Measurements from ENCODE around the gene STARD7. TPM values are rescaled to one million over a fixed set of nuclear protein-coding genes. Genes with fewer than 3 reads are reported as not detected.

STARD7 gene
- total and polyA plus RNA-seq, 2 donors (not counting 1 experiment from before 2014, with no cell fraction given): 35.1 to 133 TPM

- Mint-ChIP-seq H3K4me1 (peaks cover 9% of the 10 kb centered on the region), H3K4me3 (no peak overlapping the region), H3K27ac (no peak overlapping the region), H3K9me3 (ENCODE audit: insufficient read depth) (no peaks in the 10 kb centered on the region), H3K27me3 (no peaks in the 10 kb centered on the region)
- no peaks in the 10 kb centered on the region for H3K36me3 ChIP-seq (replicated peaks in 1 of 2; ENCODE audit: control extremely low read depth in 1 of 2, control insufficient read depth in 1 of 2, extremely low read depth in 1 of 2, insufficient read depth in 2 of 2, low read length in 1 of 2)
- H3K4me2 ChIP-seq (replicated peaks; ENCODE audit: low read depth, low read length, poor library complexity, severe bottlenecking): no peak overlapping the region
- CTCF ChIA-PET: interaction anchor here (23.6 kb wide), 1 partner anchor 35 kb away, joined by 1065 read pairs; no protein-coding TSS in a partner anchor
- H3K27ac ChIP-seq (ENCODE audit: low read length in 2 of 2): no peak overlapping the region
- WGBS (ENCODE audit: insufficient coverage): 99% methylated on average over 7 of the region's 9 CpGs
- no peaks in the 10 kb centered on the region for H3K27me3 ChIP-seq (replicated peaks in 1 of 4; ENCODE audit: control extremely low read depth in 1 of 4, control insufficient read depth in 3 of 4, insufficient read depth in 4 of 4, low read length in 3 of 4)
- no peak overlapping the region for H2AFZ ChIP-seq (ENCODE audit: insufficient read depth, low read depth, low read length, poor library complexity, severe bottlenecking)
- no peak overlapping the region for H3K9ac ChIP-seq (ENCODE audit: low read length)
- no peak overlapping the region for H3K4me3 ChIP-seq (ENCODE audit: control extremely low read depth in 1 of 5, extremely low read depth in 1 of 5, insufficient read depth in 1 of 5, low read depth in 2 of 5, low read length in 4 of 5)
- no peaks in the 10 kb centered on the region for H3K9me3 ChIP-seq (ENCODE audit: control extremely low read depth in 1 of 3, control insufficient read depth in 2 of 3, insufficient read depth in 1 of 3, low read length in 2 of 3)
- intact Hi-C loops (cut with micrococcal nuclease): no loop called here
- no peak for TF ChIP-seq EZH2 (IDR thresholded peaks at IDR 0.05; ENCODE audit: borderline replicate concordance, insufficient read depth, low read depth, low read length, poor library complexity, severe bottlenecking)
- TF ChIP-seq, protein P1, sequence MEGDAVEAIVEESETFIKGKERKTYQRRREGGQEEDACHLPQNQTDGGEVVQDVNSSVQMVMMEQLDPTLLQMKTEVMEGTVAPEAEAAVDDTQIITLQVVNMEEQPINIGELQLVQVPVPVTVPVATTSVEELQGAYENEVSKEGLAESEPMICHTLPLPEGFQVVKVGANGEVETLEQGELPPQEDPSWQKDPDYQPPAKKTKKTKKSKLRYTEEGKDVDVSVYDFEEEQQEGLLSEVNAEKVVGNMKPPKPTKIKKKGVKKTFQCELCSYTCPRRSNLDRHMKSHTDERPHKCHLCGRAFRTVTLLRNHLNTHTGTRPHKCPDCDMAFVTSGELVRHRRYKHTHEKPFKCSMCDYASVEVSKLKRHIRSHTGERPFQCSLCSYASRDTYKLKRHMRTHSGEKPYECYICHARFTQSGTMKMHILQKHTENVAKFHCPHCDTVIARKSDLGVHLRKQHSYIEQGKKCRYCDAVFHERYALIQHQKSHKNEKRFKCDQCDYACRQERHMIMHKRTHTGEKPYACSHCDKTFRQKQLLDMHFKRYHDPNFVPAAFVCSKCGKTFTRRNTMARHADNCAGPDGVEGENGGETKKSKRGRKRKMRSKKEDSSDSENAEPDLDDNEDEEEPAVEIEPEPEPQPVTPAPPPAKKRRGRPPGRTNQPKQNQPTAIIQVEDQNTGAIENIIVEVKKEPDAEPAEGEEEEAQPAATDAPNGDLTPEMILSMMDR (IDR thresholded peaks at IDR 0.05): no peak
- POLR2A ChIA-PET: no interaction called here
- H4K20me1 ChIP-seq (ENCODE audit: control insufficient read depth, insufficient read depth, low read length, poor library complexity, severe bottlenecking): no peaks in the 10 kb centered on the region
- DNase-seq: no peak
- no peaks in the 10 kb centered on the region for H3K79me2 ChIP-seq (ENCODE audit: control insufficient read depth, insufficient read depth, low read length)
- H3K4me1 ChIP-seq (ENCODE audit: control insufficient read depth in 2 of 2, insufficient read depth in 2 of 2, low read length in 2 of 2): peaks cover 0 to 5% of the 10 kb centered on the region in 2 donors
- ATAC-seq (ENCODE audit: low read depth): no peak
Measured at GRCh38 chr2:96135171-96135570, 73.5 kb downstream of the STARD7 start.

Other genes starting within 250 kb of the STARD7 start
- gene ANKRD36C, start 217.0 kb downstream of the STARD7 start, total RNA-seq: 103 and 107 TPM in 2 replicates
- gene ANKRD36C, start 217.0 kb downstream of the STARD7 start, polyA plus RNA-seq: 2.5 and 3.6 TPM in 2 replicates
- gene GPAT2, start 173.9 kb downstream of the STARD7 start, total RNA-seq: 2.5 and 3.6 TPM in 2 replicates
- 0.99 and 11.7 TPM in 2 replicates for gene GPAT2, start 173.9 kb downstream of the STARD7 start, polyA plus RNA-seq
- 0.27 and 0.36 TPM in 2 replicates for gene ADRA2B, start 92.3 kb downstream of the STARD7 start, total RNA-seq
- 0.46 and 1.4 TPM in 2 replicates for gene ADRA2B, start 92.3 kb downstream of the STARD7 start, polyA plus RNA-seq
- 0.41 and 0.59 TPM in 2 replicates for gene ASTL, start 70.3 kb downstream of the STARD7 start, total RNA-seq
- 0.15 and 1.1 TPM in 2 replicates for gene ASTL, start 70.3 kb downstream of the STARD7 start, polyA plus RNA-seq
- 69.8 and 74.9 TPM in 2 replicates for gene DUSP2, start 63.4 kb downstream of the STARD7 start, total RNA-seq
- 323 and 433 TPM in 2 replicates for gene DUSP2, start 63.4 kb downstream of the STARD7 start, polyA plus RNA-seq
- gene TMEM127, start 57.2 kb upstream of the STARD7 start, total RNA-seq: 48.0 and 48.5 TPM in 2 replicates
- 15.7 and 21.5 TPM in 2 replicates for gene TMEM127, start 57.2 kb upstream of the STARD7 start, polyA plus RNA-seq
- gene CIAO1, start 57.4 kb upstream of the STARD7 start, total RNA-seq: 85.4 and 91.2 TPM in 2 replicates
- 74.8 and 86.9 TPM in 2 replicates for gene CIAO1, start 57.4 kb upstream of the STARD7 start, polyA plus RNA-seq
- 214 and 216 TPM in 2 replicates for gene SNRNP200, start 96.7 kb upstream of the STARD7 start, total RNA-seq
- gene SNRNP200, start 96.7 kb upstream of the STARD7 start, polyA plus RNA-seq: 198 and 211 TPM in 2 replicates
- gene ITPRIPL1, start 116.5 kb upstream of the STARD7 start, total RNA-seq: 4.2 and 4.8 TPM in 2 replicates
- gene ITPRIPL1, start 116.5 kb upstream of the STARD7 start, polyA plus RNA-seq: 1.8 and 2.6 TPM in 2 replicates
- gene NCAPH, start 126.9 kb upstream of the STARD7 start, total RNA-seq: 1.1 and 1.2 TPM in 2 replicates
- gene NCAPH, start 126.9 kb upstream of the STARD7 start, polyA plus RNA-seq: 0.52 and 0.84 TPM in 2 replicates

All from B cell (primary cell).